Measurements from ENCODE around the gene EBF3. TPM values are rescaled to one million over a fixed set of nuclear protein-coding genes. Genes with fewer than 3 reads are reported as not detected.

Gene EBF3
- total and polyA plus RNA-seq, 2 donors (not counting 3 experiments of a cell fraction or from before 2014, with no cell fraction given), result 0.92 to 2.7 TPM

DNA sequence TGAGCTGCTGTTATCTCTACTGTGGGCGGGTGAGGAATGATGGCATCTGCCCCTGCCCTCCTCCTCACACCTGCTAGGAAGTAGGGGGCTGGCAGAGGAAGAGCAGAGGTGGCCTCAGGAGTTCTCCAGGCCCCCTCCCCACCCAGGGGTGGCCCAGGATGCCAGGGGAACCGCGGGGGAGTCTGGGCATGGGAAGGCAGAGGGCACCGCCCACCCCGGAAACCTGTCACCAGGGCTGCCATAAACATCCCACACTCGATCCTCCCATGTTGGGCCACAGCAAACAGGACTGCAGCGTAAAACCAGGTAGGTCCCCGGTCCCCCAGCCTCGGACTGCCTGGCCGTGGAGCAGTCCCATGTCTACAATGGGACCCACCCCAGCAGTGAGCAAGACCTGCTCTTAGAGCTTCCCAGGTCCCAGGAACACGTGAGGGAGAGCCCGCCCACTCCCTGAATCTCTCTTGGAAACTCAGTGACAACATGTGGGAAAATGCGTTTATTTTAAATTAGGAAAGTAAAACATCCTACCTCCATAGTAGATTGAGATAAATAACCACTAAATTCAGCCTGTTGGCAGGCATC is 23.4 kb downstream of the EBF3 start:
- intact Hi-C loops (cut with micrococcal nuclease) (no loop called here), dilution Hi-C loops (cut with MboI; ENCODE audit: extremely low pct_ligation_motif_present, low sequenced_read_pairs) (no loop called here)
- no peaks in the 10 kb centered on the region for H3K4me1 ChIP-seq (ENCODE audit: control insufficient read depth, extremely low read depth, insufficient read depth, low read length)
- TF ChIP-seq GATA2 (IDR thresholded peaks at IDR 0.05; ENCODE audit: insufficient read depth, insufficient read length, low read depth, low read length), result no peak
- no peak for TF ChIP-seq POLR2AphosphoS5 (IDR thresholded peaks at IDR 0.05; ENCODE audit: insufficient read depth, low read depth, low read length)
- TF ChIP-seq, protein P1, sequence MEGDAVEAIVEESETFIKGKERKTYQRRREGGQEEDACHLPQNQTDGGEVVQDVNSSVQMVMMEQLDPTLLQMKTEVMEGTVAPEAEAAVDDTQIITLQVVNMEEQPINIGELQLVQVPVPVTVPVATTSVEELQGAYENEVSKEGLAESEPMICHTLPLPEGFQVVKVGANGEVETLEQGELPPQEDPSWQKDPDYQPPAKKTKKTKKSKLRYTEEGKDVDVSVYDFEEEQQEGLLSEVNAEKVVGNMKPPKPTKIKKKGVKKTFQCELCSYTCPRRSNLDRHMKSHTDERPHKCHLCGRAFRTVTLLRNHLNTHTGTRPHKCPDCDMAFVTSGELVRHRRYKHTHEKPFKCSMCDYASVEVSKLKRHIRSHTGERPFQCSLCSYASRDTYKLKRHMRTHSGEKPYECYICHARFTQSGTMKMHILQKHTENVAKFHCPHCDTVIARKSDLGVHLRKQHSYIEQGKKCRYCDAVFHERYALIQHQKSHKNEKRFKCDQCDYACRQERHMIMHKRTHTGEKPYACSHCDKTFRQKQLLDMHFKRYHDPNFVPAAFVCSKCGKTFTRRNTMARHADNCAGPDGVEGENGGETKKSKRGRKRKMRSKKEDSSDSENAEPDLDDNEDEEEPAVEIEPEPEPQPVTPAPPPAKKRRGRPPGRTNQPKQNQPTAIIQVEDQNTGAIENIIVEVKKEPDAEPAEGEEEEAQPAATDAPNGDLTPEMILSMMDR (IDR thresholded peaks at IDR 0.05; ENCODE audit: extremely low read depth in 1 of 2, insufficient read depth in 1 of 2, low read depth in 1 of 2, low read length in 2 of 2), result no peak
- no peak for TF ChIP-seq FOS (IDR thresholded peaks at IDR 0.05; ENCODE audit: borderline replicate concordance, insufficient read depth, low read length)
- TF ChIP-seq EZH2 (IDR thresholded peaks at IDR 0.05; ENCODE audit: borderline replicate concordance, low read depth, low read length, severe bottlenecking), result no peak
- no peak for TF ChIP-seq POLR2A (IDR thresholded peaks at IDR 0.05; ENCODE audit: low read depth, low read length)
- no peak for TF ChIP-seq JUN (IDR thresholded peaks at IDR 0.05; ENCODE audit: borderline replicate concordance, insufficient read depth, insufficient read length, low read depth)
- no peak for TF ChIP-seq MAX (IDR thresholded peaks at IDR 0.05; ENCODE audit: insufficient read depth, insufficient read length)
- TF ChIP-seq MYC (IDR thresholded peaks at IDR 0.05; ENCODE audit: low read depth, low read length), result no peak
- BruUV-seq (replicated peaks), result no TSS peak
- CTCF ChIA-PET, result no interaction called here
- no peak overlapping the region for H3K4me2 ChIP-seq (ENCODE audit: insufficient read depth, low read length)
- no peaks in the 10 kb centered on the region for H3K79me2 ChIP-seq (ENCODE audit: control insufficient read depth, insufficient read depth, low read length)
- H3K27me3 ChIP-seq (ENCODE audit: control insufficient read depth in 2 of 2, insufficient read depth in 2 of 2, low read length in 2 of 2), result no peaks in the 10 kb centered on the region
- H3K27ac ChIP-seq (ENCODE audit: insufficient read depth, low read depth, low read length), result no peak overlapping the region
- POLR2A ChIA-PET, result no interaction called here
- no peaks in the 10 kb centered on the region for H3K9me3 ChIP-seq (replicated peaks; ENCODE audit: control insufficient read depth, insufficient read depth, low read length)
- H3K36me3 ChIP-seq (ENCODE audit: control insufficient read depth in 2 of 2, extremely low read depth in 1 of 2, insufficient read depth in 2 of 2, low read length in 2 of 2), result no peaks in the 10 kb centered on the region
- DNase-seq (ENCODE audit: low read depth, low spot score) (no peak), FAIRE-seq (no peak)
- no peak overlapping the region for H3K9ac ChIP-seq (replicated peaks; ENCODE audit: extremely low read depth, insufficient read depth, low read length)
- H3K9me1 ChIP-seq (replicated peaks; ENCODE audit: control insufficient read depth, extremely low read depth, insufficient read depth, low read length), result no peaks in the 10 kb centered on the region
- no peak overlapping the region for H2AFZ ChIP-seq (ENCODE audit: low read depth, low read length)
- H4K20me1 ChIP-seq (replicated peaks; ENCODE audit: control insufficient read depth, extremely low read depth, insufficient read depth, low read length), result no peaks in the 10 kb centered on the region
- H3K4me3 ChIP-seq (replicated peaks in 1 of 3; ENCODE audit: insufficient read depth in 1 of 3, low read depth in 1 of 3, low read length in 3 of 3), result no peak overlapping the region
